DMS 273 (cell line): ENCODE results near the gene TMEM247.

Experiments used
- DNase-seq: peaks from one replicate; lab custom pipeline; 2025; ENCODE audit not compliant: unreplicated experiment; lab: John Stamatoyannopoulos, UW

The TMEM247 gene

DNA sequence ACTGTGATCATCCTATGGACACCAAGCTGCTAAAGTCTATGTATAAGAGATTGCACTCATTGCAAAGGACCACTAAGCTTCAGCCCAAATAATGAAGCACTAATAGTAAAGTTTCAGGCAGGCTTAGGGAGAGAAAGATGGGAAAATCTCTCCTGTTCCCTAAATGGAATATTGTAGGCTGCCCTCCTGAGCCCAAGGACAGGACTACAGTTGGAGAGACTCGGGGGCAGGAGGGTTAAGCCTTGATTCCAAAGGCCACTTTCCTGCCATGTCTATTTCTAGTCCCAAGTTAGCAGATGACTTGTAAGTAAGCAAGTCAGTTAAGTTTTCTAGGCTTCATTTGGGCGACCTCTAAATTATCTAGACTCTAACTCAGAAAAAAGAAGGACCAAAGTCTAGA, 9.0 kb downstream of the TMEM247 start:
- peak; percentile 20 for DNase-seq

DNA sequence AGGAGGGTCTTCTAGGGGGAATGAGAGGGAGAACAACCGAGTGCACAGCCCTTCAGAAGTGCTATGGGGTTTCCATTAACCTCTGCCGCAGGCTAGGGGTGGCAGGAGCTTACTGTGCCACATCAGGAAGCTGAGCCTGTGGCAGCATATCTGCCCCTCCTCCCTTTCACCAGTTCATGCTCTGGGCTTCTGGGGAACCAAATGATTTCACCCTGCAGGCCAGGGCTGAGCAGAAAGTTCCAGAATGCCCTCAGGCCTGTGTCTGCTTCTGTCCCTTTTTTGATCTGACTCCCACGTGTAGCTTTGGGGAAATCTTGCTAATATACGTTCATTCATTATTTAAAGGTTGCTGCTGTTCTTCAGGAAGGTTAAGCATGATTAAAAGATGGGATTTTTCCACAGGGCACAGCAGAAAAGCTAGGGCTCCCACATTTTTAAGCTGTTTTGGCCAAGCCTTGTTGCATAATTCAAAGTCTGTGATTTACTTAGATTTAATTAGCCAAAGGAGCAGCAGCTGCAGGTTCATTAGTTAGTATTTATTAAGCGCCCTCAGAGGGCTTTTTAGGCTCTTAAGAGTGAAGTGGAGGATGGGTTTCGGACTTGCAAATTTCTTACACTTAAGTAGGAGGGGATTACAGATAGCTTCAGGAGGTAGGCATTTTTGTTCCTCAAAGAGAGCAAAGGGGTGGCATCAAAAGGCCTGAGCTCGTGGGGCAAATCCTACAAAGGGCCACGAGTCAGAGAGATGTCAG, 10.2 kb downstream of the TMEM247 start:
- peak; percentile 16 for DNase-seq

DNA sequence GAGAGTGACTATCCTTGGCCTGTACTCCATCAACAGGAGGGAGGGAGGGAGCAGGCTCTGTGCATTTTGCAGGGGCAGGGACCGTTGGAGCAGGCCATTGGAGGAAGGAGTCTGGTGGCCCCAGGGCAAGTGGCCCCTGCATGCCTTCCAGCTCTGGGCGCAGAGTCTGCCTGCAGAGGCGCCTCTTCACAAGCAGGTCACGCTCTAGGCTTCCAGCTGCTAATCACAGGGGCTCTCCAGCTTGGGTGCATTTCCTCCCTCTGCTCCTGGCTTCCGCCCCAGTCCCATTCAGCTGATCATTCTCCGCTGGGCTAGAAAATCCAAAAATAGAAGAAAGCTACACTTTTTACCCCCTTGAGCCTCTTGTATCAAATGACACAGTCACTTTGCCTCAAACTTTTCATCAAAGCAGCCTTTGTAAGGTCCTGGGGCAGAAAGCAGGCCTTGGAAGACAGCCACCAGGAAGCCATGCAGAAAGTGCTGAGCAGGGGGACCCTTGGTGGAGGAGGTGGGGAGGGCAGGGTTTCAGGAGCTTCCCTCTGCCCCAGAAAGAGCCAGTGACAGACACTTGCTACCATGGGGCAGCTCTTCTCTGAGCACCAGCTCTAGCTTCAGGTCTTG, 11.3 kb downstream of the TMEM247 start:
- DNase-seq, result peak; percentile 15

DNA sequence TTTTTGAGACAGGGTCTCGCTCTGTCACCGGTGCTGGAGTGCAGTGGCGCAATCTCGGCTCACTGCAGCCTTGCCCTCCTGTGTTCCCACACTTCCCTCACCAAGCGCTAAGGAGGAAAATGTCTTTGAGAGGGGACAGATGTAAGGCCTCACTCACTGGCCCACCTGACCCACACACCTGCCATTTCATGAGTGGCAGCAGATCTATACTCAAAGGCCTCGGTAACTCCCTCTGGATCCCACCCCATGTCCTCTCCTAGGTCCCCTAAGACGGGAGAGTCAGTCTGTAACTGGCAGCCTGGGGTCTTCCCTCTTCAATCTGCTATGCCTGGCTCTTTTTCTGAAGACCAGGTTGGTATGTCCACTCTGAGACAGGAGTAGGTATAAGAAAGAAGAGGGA, 12.9 kb downstream of the TMEM247 start:
- DNase-seq, result no peak

DNA sequence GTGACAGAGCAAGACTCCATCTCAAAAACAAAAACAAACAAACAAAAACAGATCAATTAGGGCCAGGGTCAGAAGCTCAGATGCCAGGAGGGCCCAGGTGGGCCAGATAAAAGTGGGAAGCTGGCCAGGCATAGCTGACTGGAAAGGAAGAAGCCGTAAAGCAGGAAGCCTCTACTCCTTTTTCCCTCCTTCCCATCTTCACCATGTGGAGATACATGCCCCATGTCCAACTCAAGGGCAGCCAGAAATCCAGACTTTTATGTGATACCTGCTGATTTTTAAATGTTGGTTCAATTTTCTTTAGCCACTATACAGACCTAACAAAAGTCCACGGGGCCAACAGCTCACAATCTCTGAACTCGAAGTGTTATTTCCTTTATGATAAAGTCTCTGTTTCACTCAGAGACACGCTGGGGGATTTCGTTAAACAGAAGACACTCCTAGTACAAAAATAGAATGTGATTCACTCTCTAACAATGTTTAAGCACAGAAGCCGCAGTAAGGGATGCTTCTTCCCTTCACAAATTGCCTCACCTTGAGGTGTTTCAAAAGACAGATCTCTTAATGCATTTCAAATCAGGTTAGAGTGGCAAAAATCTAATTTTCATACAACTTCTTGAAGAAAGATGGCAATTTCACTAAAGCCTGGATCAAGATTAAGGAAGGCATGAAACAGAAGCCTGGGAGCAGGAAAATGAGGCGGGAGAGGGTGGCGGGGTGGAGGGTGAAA, 14.0 kb downstream of the TMEM247 start:
- DNase-seq, result no peak

- DNase-seq, result no peak
Measured at GRCh38 chr2:46493971-46494250, 14.5 kb downstream of the TMEM247 start.

- no peak for DNase-seq
Measured at GRCh38 chr2:46494596-46494995, 15.2 kb downstream of the TMEM247 start.

- no peak for DNase-seq
Measured at GRCh38 chr2:46495231-46496030, 16.1 kb downstream of the TMEM247 start.

- no peak for DNase-seq
Measured at GRCh38 chr2:46497766-46498165, 18.4 kb downstream of the TMEM247 start.

GRCh38 chr2:46498681-46499080, 19.3 kb downstream of the TMEM247 start:
- DNase-seq, result no peak

GRCh38 chr2:46499392-46499785, 20.0 kb downstream of the TMEM247 start:
- peak; percentile 52 for DNase-seq

GRCh38 chr2:46500801-46501200, 21.4 kb downstream of the TMEM247 start:
- DNase-seq, result no peak

DNA sequence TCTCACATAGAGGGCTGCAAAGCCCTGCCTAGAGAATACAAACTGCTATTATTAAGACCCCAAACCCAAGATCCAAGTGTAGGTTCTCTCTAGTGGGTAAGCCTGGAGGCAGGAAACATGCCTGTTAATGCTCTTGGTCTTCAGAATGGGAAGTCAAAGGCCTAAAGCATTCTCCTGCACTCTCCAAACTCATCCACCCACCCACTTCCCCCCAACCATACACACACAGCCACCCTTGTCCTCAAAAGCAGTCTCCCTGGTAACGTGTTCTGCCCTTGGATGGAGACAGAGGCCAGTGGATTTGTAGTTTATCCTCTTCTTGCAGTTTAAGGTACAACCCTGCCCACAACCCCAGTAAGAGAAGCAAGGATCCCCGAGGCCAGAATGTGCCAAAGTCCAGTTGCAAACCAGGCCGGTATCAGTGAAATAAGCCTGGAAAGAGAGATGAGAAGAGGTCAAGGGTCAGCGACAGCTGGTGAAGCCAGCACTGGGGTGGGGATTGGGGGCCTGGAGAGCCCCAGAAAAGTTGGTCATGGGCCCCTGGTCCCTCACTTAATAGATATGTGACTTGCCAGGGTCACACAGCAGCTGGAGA, 23.0 kb downstream of the TMEM247 start:
- no peak for DNase-seq

GRCh38 chr2:46503686-46504085, 24.3 kb downstream of the TMEM247 start:
- DNase-seq, result no peak

- no peak for DNase-seq
Measured at GRCh38 chr2:46504221-46504620, 24.9 kb downstream of the TMEM247 start.

DNA sequence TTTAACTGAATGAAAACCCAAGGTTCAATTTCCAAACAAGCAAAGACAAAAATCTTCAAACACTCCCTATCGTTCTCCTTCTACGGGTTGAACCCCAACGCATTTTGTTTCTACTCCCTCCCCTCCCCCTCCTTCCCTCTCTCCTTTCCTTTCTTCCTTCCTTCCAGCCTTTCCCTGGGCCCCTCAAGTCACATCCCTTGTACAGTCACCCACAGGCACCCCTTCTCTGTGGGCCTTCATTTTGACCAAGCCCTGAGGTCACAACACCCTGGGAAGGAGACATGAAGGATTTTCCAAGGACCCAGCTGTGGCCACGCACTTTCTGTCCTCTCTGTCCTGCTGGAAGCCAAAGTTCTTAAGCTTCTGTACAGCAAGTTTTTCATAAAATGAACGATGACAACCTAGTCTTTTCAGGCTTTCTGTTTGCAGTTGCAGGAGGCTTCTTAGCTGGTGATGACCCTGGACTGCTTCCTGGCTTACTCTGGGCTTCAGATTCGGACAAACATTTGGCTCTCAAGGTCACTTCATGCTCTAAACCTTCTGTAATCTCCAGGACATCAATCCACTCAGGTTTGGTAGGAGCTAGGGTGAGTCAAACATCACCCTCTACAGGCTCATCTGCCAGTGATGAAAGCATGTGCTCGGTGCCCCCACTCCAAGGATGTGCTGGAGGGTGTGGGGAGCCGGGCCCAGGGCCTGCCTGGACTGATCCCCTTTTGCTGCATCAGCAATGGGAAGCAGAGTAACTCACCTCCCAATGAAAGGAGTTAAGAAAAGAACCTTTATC, 25.5 kb downstream of the TMEM247 start:
- DNase-seq, result no peak

- no peak for DNase-seq
Measured at GRCh38 chr2:46505472-46505783, 26.1 kb downstream of the TMEM247 start.

- DNase-seq, result no peak
Measured at GRCh38 chr2:46506131-46506706, 26.9 kb downstream of the TMEM247 start.

- DNase-seq, result no peak
Measured at GRCh38 chr2:46508312-46508711, 28.9 kb downstream of the TMEM247 start.

GRCh38 chr2:46508759-46509158, 29.4 kb downstream of the TMEM247 start:
- no peak for DNase-seq
